Sigmoid colon (tissue), 7 donors: Measurements from ENCODE around the gene IL15. TPM values are rescaled to one million over a fixed set of nuclear protein-coding genes. Genes with fewer than 3 reads are reported as not detected.
A peak's percentile ranks its signal among the peaks of the same experiment; 100 is the strongest.
"Not testable (repeated sequence)": the region's sequence is repeated elsewhere in the genome, so short reads cannot be mapped to it uniquely, and the experiment has no call there.

ENCODE experiments used
- DNase-seq: peaks from one replicate; pipeline ENCODE4 v3.0.0-alpha.2; 2019
- H3K27ac ChIP-seq, 4 donors: fragments of 200-600 bp; sonication (generic); one replicate each; pipeline ENCODE4 v1.5.1; 2016 to 2019; ENCODE audit warnings: mild to moderate bottlenecking in 1 of 4
- H3K27me3 ChIP-seq, 3 donors: fragments of 200-600 bp; sonication (generic); one replicate each; pipeline ENCODE4 v1.5.1; 2019; ENCODE audit warnings: mild to moderate bottlenecking in 1 of 3
- H3K36me3 ChIP-seq, 4 donors: fragments of 200-600 bp; sonication (generic); one replicate each; pipeline ENCODE4 v1.5.1; 2016 to 2019
- H3K4me1 ChIP-seq, 4 donors: fragments of 200-600 bp; sonication (generic); one replicate each; pipeline ENCODE4 v1.5.1; 2017 to 2019
- H3K4me3 ChIP-seq, 4 donors: fragments of 200-600 bp; sonication (generic); one replicate each; pipeline ENCODE4 v1.5.1; 2017 to 2019; ENCODE audit warnings: mild to moderate bottlenecking in 2 of 4, moderate library complexity in 1 of 4
- H3K9me3 ChIP-seq, 4 donors: fragments of 200-600 bp in 3 of 4; sonication (generic) in 3 of 4; one replicate each; pipeline versions ENCODE4 v1.5.1 to v1.6.1; 2013 to 2019
- CTCF ChIP-seq, 4 experiments: fragments of 450-650 bp in 3 of 4; fragments of 200-600 bp in 1 of 4; IDR thresholded peaks; one replicate each; pipeline ENCODE4 v1.5.1; 2016 to 2019; ENCODE audit warnings: antibody characterized with exemption in 4 of 4, mild to moderate bottlenecking in 3 of 4, moderate library complexity in 2 of 4
- EP300 ChIP-seq, 4 donors: sonication (generic); formaldehyde crosslinking; IDR thresholded peaks; one replicate each; pipeline ENCODE4 v1.6.1; 2017; ENCODE audit warnings: antibody characterized with exemption in 4 of 4
- POLR2A ChIP-seq, 2 donors: fragments of 450-650 bp; IDR thresholded peaks; one replicate each; pipeline ENCODE4 v1.6.1; 2016; ENCODE audit warnings: antibody characterized with exemption in 2 of 2, mild to moderate bottlenecking in 2 of 2, moderate library complexity in 2 of 2
- POLR2AphosphoS5 ChIP-seq, 4 donors: sonication (generic); formaldehyde crosslinking; IDR thresholded peaks; one replicate each; pipeline ENCODE4 v1.6.1; 2017; ENCODE audit warnings: antibody characterized with exemption in 4 of 4
- WGBS, 2 donors: extraction: QIAGEN DNeasy Blood & Tissue Kit; methylation state at CpG; one replicate each; pipeline ENCODE4 v1.1.7; 2013; 5-methylcytosine and 5-hydroxymethylcytosine counted together
- intact Hi-C: fragments of 100-400 bp; cut with DNase I; formaldehyde crosslinking; loops from one replicate; pipeline ENCODE4 v1.15.1; 2023
- polyA plus RNA-seq, 3 donors: library from polyadenylated mRNA; stranded (reverse); fragments of 200-250 nt; gene quantifications; one replicate each; pipeline ENCODE4 v1.2.3, GENCODE V29; 2013
- total RNA-seq, 4 donors: library from RNA; depleted of rRNA; stranded (reverse); fragments of >200 nt; gene quantifications; one replicate each; pipeline ENCODE4 v1.1.0, GENCODE V29; 2016
- donor health status: healthy with polysubstance abuse.
- donor health status: Bipolar disorder and iron deficiency.
- donor health status: healthy.

IL15 gene
- total and polyA plus RNA-seq, 7 donors, result 5.9 to 16.1 (median 6.5) TPM

DNA sequence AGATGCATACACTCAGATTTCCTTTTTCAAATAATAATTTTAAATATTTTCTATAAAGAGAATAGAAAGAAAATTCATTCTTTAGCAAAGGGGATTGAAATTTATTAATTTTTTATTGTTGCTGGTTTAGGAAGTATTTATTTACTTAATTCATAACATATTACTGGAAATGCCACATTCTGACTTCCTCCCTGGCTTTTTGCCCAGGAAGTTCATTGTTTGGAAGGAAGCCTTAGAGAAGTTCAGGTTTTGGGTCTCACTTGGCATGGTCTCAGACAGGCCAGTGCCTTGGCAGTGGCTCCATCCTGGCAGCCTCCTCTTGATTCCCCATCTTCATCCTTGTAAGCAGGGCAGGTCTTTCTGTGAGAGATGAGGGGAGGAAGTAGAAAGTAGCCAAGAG, 50.5 kb downstream of the IL15 start:
- H3K27me3 ChIP-seq, result no peaks in the 10 kb centered on the region
- peak overlapping the region in 2 of 4 donors; percentile 6 to 18 for H3K27ac ChIP-seq
- intact Hi-C loops, result no loop called here
- no peaks in the 10 kb centered on the region for H3K9me3 ChIP-seq
- H3K4me3 ChIP-seq, result no peak overlapping the region
- no peaks in the 10 kb centered on the region for H3K36me3 ChIP-seq
- TF ChIP-seq CTCF (IDR thresholded peaks at IDR 0.05), result no peak
- TF ChIP-seq POLR2A (IDR thresholded peaks at IDR 0.05), result no peak
- TF ChIP-seq POLR2AphosphoS5 (IDR thresholded peaks at IDR 0.05), result no peak
- no peak for TF ChIP-seq EP300 (IDR thresholded peaks at IDR 0.05)
- DNase-seq, result no peak
- H3K4me1 ChIP-seq, result peaks cover 0 to 14% (median 9%) of the 10 kb centered on the region in 4 donors

DNA sequence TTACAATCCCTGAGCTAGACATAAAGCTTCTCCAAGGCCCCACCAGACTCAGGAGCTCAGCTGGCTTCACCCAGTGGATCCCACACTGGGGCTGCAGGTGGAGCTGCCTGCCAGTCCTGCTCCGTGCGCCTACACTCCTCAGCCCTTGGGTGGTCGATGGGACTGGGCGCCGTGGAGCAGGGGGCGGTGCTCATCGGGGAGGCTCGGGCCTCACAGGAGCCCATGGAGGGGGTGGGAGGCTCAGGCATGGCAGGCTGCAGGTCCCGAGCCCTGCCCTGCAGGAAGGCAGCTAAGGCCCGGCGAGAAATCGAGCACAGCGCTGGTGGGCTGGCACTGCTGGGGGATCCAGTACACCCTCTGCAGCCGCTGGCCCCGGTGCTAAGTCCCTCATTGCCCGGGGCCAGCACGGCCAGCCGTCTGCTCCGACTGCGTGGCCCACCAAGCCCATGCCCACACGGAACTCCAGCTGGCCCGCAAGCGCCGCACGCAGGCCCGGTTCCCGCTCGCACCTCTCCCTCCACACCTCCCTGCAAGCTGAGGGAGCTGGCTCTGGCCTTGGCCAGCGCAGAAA, 53.4 kb downstream of the IL15 start:
- H3K27me3 ChIP-seq, DNase-seq, H3K4me3 ChIP-seq, H3K9me3 ChIP-seq, H3K27ac ChIP-seq, H3K36me3 ChIP-seq, intact Hi-C loops: not testable (repeated sequence)
- WGBS, 2 donors, result 97 to 98% methylated on average over 29 of the region's 29 CpGs
- H3K4me1 ChIP-seq, result peaks cover 0 to 14% (median 9%) of the 10 kb centered on the region in 4 donors

- H3K27ac ChIP-seq, DNase-seq, H3K27me3 ChIP-seq, intact Hi-C loops, H3K4me3 ChIP-seq, H3K9me3 ChIP-seq, H3K36me3 ChIP-seq: not testable (repeated sequence)
- H3K4me1 ChIP-seq, result peaks cover 0 to 12% (median 8%) of the 10 kb centered on the region in 4 donors
- WGBS, 2 donors, result 85 to 94% methylated on average over 1 of the region's 1 CpG
Measured at GRCh38 chr4:141691247-141691646, 54.9 kb downstream of the IL15 start.

DNA sequence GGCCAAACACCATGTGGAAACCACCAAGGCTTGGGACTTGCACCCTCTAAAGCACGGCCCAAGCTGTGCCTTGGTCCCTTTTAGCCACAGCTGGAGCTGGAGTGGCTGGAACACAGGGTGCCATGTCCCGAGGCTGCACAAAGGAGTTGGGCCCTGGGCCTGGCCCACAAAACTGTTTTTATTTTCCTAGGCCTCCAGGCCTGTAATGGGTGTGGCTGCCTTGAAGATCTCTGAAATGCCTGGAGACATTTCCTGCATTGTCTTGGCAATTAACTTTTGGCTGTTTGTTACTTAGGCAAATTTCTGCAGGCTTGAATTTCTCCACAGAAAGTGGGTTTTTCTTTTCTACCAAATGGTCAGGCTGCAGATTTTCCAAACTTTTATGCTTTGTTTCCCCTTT, 55.7 kb downstream of the IL15 start:
- H3K9me3 ChIP-seq, result no peaks in the 10 kb centered on the region
- H3K4me1 ChIP-seq, result peaks cover 0 to 4% (median 3%) of the 10 kb centered on the region in 4 donors
- no peaks in the 10 kb centered on the region for H3K27me3 ChIP-seq
- TF ChIP-seq EP300 (IDR thresholded peaks at IDR 0.05) (no peak), POLR2A (IDR thresholded peaks at IDR 0.05) (no peak), POLR2AphosphoS5 (IDR thresholded peaks at IDR 0.05) (no peak), CTCF (IDR thresholded peaks at IDR 0.05) (no peak)
- H3K27ac ChIP-seq, result no peak overlapping the region
- WGBS, 2 donors, result 59 to 71% methylated on average over 2 of the region's 2 CpGs
- no peaks in the 10 kb centered on the region for H3K36me3 ChIP-seq
- intact Hi-C loops, result no loop called here
- no peak for DNase-seq
- H3K4me3 ChIP-seq, result no peak overlapping the region

GRCh38 chr4:141697116-141697515, 60.7 kb downstream of the IL15 start:
- no peaks in the 10 kb centered on the region for H3K4me1 ChIP-seq
- WGBS, 2 donors, result 93 to 94% methylated on average over 2 of the region's 2 CpGs
- no peaks in the 10 kb centered on the region for H3K9me3 ChIP-seq
- H3K4me3 ChIP-seq, result no peak overlapping the region
- no peaks in the 10 kb centered on the region for H3K27me3 ChIP-seq
- intact Hi-C loops, result no loop called here
- DNase-seq, result no peak
- TF ChIP-seq CTCF (IDR thresholded peaks at IDR 0.05), result no peak
- TF ChIP-seq EP300 (IDR thresholded peaks at IDR 0.05), result no peak
- TF ChIP-seq POLR2AphosphoS5 (IDR thresholded peaks at IDR 0.05), result no peak
- no peak for TF ChIP-seq POLR2A (IDR thresholded peaks at IDR 0.05)
- H3K36me3 ChIP-seq, result no peaks in the 10 kb centered on the region
- no peak overlapping the region for H3K27ac ChIP-seq

GRCh38 chr4:141702472-141703182, 66.2 kb downstream of the IL15 start:
- H3K4me1 ChIP-seq, result no peaks in the 10 kb centered on the region
- WGBS, 2 donors, result 96 to 99% methylated on average over 3 of the region's 3 CpGs
- H3K9me3 ChIP-seq, result peaks cover 0 to 3% (median 2%) of the 10 kb centered on the region in 4 donors
- H3K27me3 ChIP-seq, result no peaks in the 10 kb centered on the region
- no peak overlapping the region for H3K27ac ChIP-seq
- intact Hi-C loops, result no loop called here
- no peak for DNase-seq
- no peak overlapping the region for H3K4me3 ChIP-seq
- no peaks in the 10 kb centered on the region for H3K36me3 ChIP-seq
- TF ChIP-seq POLR2AphosphoS5 (IDR thresholded peaks at IDR 0.05), result no peak
- no peak for TF ChIP-seq POLR2A (IDR thresholded peaks at IDR 0.05)
- TF ChIP-seq CTCF (IDR thresholded peaks at IDR 0.05), result no peak
- no peak for TF ChIP-seq EP300 (IDR thresholded peaks at IDR 0.05)
